ENCODE measurements around the gene SPI1.

The SPI1 gene

GRCh38 chr11:47356129-47356997 is 22.0 kb downstream of the SPI1 start:
- DNase-seq = no peak

- no peak for DNase-seq
These were observed 22.8 kb downstream of the SPI1 start for GRCh38 chr11:47355283-47356128.

GRCh38 chr11:47354913-47355282 is 23.4 kb downstream of the SPI1 start:
- no peak for DNase-seq

GRCh38 chr11:47353978-47354774 is 24.2 kb downstream of the SPI1 start:
- DNase-seq = no peak

- no peak for DNase-seq
These were observed 25.8 kb downstream of the SPI1 start, which contains the start of gene MYBPC3 for GRCh38 chr11:47352556-47352955. TSS of gene MYBPC3 (minus strand) at chr11:47352702. CDS start at chr11:47352647, 55 bp downstream.

- no peak for DNase-seq
These were observed 26.9 kb downstream of the SPI1 start for GRCh38 chr11:47351156-47352126.

GRCh38 chr11:47350315-47350714 is 28.0 kb downstream of the SPI1 start:
- no peak for DNase-seq

- no peak for DNase-seq
These were observed 28.7 kb downstream of the SPI1 start for GRCh38 chr11:47349521-47350095.

GRCh38 chr11:47348859-47349258 is 29.5 kb downstream of the SPI1 start:
- no peak for DNase-seq

GRCh38 chr11:47348131-47348802 is 30.1 kb downstream of the SPI1 start:
- no peak for DNase-seq

GRCh38 chr11:47347137-47347536 is 31.2 kb downstream of the SPI1 start:
- DNase-seq = no peak

- no peak for DNase-seq
These were observed 32.3 kb downstream of the SPI1 start for GRCh38 chr11:47345890-47346563.

GRCh38 chr11:47342854-47343253 is 35.5 kb downstream of the SPI1 start:
- DNase-seq = no peak

GRCh38 chr11:47342036-47342803 is 36.1 kb downstream of the SPI1 start:
- DNase-seq = no peak

- DNase-seq = no peak
These were observed 37.2 kb downstream of the SPI1 start for GRCh38 chr11:47340980-47341775.

- no peak for DNase-seq
These were observed 38.3 kb downstream of the SPI1 start for GRCh38 chr11:47340010-47340409.

- no peak for DNase-seq
These were observed 39.7 kb downstream of the SPI1 start for GRCh38 chr11:47338396-47339241.
